ENCODE results near the gene BHMT. TPM values are rescaled to one million over a fixed set of nuclear protein-coding genes. Genes with fewer than 3 reads are reported as not detected.
"Not testable (repeated sequence)": the region's sequence is repeated elsewhere in the genome, so short reads cannot be mapped to it uniquely, and the experiment has no call there.

The BHMT gene
- total RNA-seq, 3 donors from 2014 or later (not counting 1 experiment from before 2014, with no cell fraction given): not detected

GRCh38 chr5:79170661-79171060, 59.1 kb downstream of the BHMT start:
- ATAC-seq (no peak), DNase-seq (no peak)
- H3K4me3 Mint-ChIP-seq: no peak overlapping the region
- Histone ChIP-seq H3K27me3 (ENCODE audit: control insufficient read depth, insufficient read depth, low read length) (no peaks in the 10 kb centered on the region), H3K4me1 (ENCODE audit: control insufficient read depth, insufficient read depth, low read length) (no peaks in the 10 kb centered on the region), H3K4me3 (ENCODE audit: low read length) (no peak overlapping the region), H3K9me3 (ENCODE audit: control insufficient read depth, insufficient read depth, low read length) (no peaks in the 10 kb centered on the region), H3K36me3 (ENCODE audit: control insufficient read depth, insufficient read depth, low read length) (no peaks in the 10 kb centered on the region), H3K27ac (ENCODE audit: low read length) (no peak overlapping the region)
- intact Hi-C loops (cut with micrococcal nuclease): no loop called here
- no peaks in the 10 kb centered on the region for H3K36me3 Mint-ChIP-seq
- H3K9me3 Mint-ChIP-seq: no peaks in the 10 kb centered on the region
- H3K27me3 Mint-ChIP-seq (ENCODE audit: low read depth in 2 of 2): no peaks in the 10 kb centered on the region
- no peak overlapping the region for H3K27ac Mint-ChIP-seq
- TF ChIP-seq, protein P1, sequence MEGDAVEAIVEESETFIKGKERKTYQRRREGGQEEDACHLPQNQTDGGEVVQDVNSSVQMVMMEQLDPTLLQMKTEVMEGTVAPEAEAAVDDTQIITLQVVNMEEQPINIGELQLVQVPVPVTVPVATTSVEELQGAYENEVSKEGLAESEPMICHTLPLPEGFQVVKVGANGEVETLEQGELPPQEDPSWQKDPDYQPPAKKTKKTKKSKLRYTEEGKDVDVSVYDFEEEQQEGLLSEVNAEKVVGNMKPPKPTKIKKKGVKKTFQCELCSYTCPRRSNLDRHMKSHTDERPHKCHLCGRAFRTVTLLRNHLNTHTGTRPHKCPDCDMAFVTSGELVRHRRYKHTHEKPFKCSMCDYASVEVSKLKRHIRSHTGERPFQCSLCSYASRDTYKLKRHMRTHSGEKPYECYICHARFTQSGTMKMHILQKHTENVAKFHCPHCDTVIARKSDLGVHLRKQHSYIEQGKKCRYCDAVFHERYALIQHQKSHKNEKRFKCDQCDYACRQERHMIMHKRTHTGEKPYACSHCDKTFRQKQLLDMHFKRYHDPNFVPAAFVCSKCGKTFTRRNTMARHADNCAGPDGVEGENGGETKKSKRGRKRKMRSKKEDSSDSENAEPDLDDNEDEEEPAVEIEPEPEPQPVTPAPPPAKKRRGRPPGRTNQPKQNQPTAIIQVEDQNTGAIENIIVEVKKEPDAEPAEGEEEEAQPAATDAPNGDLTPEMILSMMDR (IDR thresholded peaks at IDR 0.05): no peak
- H3K4me1 Mint-ChIP-seq: no peaks in the 10 kb centered on the region

DNA sequence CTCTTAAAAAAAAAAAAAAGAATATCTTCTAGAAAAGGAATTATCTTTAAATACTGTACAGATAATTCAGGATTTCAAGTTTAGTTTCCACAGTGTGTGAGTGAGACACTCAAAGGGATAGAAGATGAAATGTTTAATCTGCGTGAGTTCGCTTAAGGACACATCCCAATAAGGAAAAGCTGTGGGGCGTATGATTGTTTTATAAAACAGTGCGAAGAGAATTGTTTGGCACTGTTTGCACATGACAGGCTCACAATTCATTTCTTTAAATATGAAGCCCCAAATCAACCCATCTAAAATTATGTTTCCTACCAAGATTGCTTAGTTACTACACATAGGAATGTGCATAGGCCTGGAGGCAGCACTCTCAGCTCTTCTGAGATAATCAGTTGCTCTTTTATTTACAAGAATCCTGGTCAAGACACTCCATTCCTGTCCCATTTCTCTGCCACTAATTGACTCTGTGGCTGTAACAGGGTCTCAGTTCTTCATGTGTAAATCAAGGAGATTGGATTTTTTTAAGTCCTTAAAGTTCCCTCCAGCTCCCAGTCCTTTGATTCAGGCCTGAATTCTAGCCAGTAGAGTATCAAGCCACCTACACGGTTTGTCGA, 60.1 kb downstream of the BHMT start:
- H3K36me3 ChIP-seq (ENCODE audit: control insufficient read depth, insufficient read depth, low read length): no peaks in the 10 kb centered on the region
- H3K4me3 ChIP-seq (ENCODE audit: low read length): no peak overlapping the region
- no peak overlapping the region for H3K27ac ChIP-seq (ENCODE audit: low read length)
- Mint-ChIP-seq H3K4me1 (no peaks in the 10 kb centered on the region), H3K36me3 (no peaks in the 10 kb centered on the region), H3K27ac (no peak overlapping the region), H3K27me3 (ENCODE audit: low read depth in 2 of 2) (no peaks in the 10 kb centered on the region), H3K9me3 (no peaks in the 10 kb centered on the region), H3K4me3 (no peak overlapping the region)
- H3K4me1 ChIP-seq (ENCODE audit: control insufficient read depth, insufficient read depth, low read length): no peaks in the 10 kb centered on the region
- no peaks in the 10 kb centered on the region for H3K9me3 ChIP-seq (ENCODE audit: control insufficient read depth, insufficient read depth, low read length)
- TF ChIP-seq, protein P1 (IDR thresholded peaks at IDR 0.05): no peak
- H3K27me3 ChIP-seq (ENCODE audit: control insufficient read depth, insufficient read depth, low read length): no peaks in the 10 kb centered on the region
- intact Hi-C loops (cut with micrococcal nuclease): no loop called here
- ATAC-seq: no peak
- 98% methylated on average over 6 of the region's 6 CpGs for WGBS (ENCODE audit: insufficient coverage)
- DNase-seq: no peak

DNA sequence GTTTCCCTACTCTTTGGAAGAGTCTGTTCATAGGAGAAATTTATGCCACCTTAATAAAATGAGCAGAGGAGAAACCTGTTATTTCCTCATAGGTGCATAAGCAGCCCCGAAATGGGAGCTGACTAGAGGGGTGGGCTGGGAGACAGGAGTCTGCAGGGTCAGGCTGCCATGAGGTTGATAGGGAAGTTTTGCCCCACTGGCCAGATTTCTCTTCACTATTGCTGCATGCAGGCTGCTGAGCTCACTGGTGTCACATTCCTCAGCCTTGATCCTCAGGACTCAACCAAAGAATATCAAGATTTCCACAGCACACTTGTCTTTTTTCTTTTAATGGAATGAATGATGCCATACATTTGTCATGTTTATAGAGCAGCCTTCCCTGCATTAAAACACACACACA, 60.7 kb downstream of the BHMT start:
- Mint-ChIP-seq H3K9me3 (no peaks in the 10 kb centered on the region), H3K27me3 (ENCODE audit: low read depth in 2 of 2) (no peaks in the 10 kb centered on the region), H3K4me3 (no peak overlapping the region), H3K27ac (no peak overlapping the region), H3K4me1 (no peaks in the 10 kb centered on the region), H3K36me3 (no peaks in the 10 kb centered on the region)
- no peaks in the 10 kb centered on the region for H3K4me1 ChIP-seq (ENCODE audit: control insufficient read depth, insufficient read depth, low read length)
- ATAC-seq: no peak
- no peak overlapping the region for H3K4me3 ChIP-seq (ENCODE audit: low read length)
- no peaks in the 10 kb centered on the region for H3K9me3 ChIP-seq (ENCODE audit: control insufficient read depth, insufficient read depth, low read length)
- no peak overlapping the region for H3K27ac ChIP-seq (ENCODE audit: low read length)
- H3K27me3 ChIP-seq (ENCODE audit: control insufficient read depth, insufficient read depth, low read length): no peaks in the 10 kb centered on the region
- no peaks in the 10 kb centered on the region for H3K36me3 ChIP-seq (ENCODE audit: control insufficient read depth, insufficient read depth, low read length)
- intact Hi-C loops (cut with micrococcal nuclease): no loop called here
- TF ChIP-seq, protein P1 (IDR thresholded peaks at IDR 0.05): no peak
- DNase-seq: no peak
- 82% methylated on average over 1 of the region's 1 CpG for WGBS (ENCODE audit: insufficient coverage)

DNA sequence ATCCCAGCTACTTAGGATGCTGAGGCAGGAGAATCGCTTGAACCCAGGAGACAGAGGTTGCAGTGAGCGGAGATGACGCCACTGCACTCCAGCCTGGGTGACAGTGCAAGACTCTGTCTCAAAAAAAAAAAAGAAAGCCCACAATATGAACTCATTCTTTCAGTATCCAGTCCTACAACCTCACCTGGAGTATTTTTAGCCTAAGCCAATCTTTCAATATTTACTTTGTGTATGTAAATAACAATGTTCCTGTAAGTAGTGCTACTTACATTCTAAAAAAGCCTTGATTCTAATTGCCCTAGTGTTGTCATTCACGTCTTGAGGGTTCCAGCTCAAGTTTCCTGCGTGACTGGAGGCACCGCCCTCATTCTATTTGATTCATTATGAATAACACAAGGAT, 62.0 kb downstream of the BHMT start:
- Mint-ChIP-seq H3K36me3 (no peaks in the 10 kb centered on the region), H3K9me3 (no peaks in the 10 kb centered on the region), H3K27ac (no peak overlapping the region), H3K4me3 (no peak overlapping the region), H3K4me1 (no peaks in the 10 kb centered on the region), H3K27me3 (ENCODE audit: low read depth in 2 of 2) (no peaks in the 10 kb centered on the region)
- intact Hi-C loops (cut with micrococcal nuclease): no loop called here
- Histone ChIP-seq H3K4me1 (ENCODE audit: control insufficient read depth, insufficient read depth, low read length) (no peaks in the 10 kb centered on the region), H3K4me3 (ENCODE audit: low read length) (no peak overlapping the region), H3K9me3 (ENCODE audit: control insufficient read depth, insufficient read depth, low read length) (no peaks in the 10 kb centered on the region), H3K36me3 (ENCODE audit: control insufficient read depth, insufficient read depth, low read length) (no peaks in the 10 kb centered on the region), H3K27me3 (ENCODE audit: control insufficient read depth, insufficient read depth, low read length) (no peaks in the 10 kb centered on the region), H3K27ac (ENCODE audit: low read length) (no peak overlapping the region)
- WGBS (ENCODE audit: insufficient coverage): 94% methylated on average over 6 of the region's 6 CpGs
- no peak for DNase-seq
- ATAC-seq: no peak
- TF ChIP-seq, protein P1 (IDR thresholded peaks at IDR 0.05): no peak

DNA sequence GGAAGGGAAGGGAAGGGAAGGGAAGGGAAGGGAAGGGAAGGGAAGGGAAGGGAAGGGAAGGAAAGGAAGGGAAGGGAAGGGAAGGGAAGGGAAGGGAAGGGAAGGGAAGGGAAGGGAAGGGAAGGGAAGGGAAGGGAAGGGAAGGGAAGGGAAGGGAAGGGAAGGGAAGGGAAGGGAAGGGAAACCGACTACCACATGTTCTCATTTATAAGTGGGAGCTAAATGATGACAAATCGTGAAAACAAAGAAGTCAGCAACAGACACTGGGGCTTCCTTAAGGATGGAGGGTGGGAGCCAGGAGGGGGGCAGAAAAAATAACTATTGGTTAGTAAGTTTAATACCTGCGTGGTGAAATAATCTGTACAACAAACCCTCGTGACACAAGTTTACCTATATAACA, 68.8 kb downstream of the BHMT start:
- H3K4me3 ChIP-seq (ENCODE audit: low read length); H3K27me3 Mint-ChIP-seq (ENCODE audit: low read depth in 2 of 2); H3K36me3 Mint-ChIP-seq; H3K27ac ChIP-seq (ENCODE audit: low read length); H3K4me1 ChIP-seq (ENCODE audit: control insufficient read depth, insufficient read depth, low read length); H3K9me3 ChIP-seq (ENCODE audit: control insufficient read depth, insufficient read depth, low read length); ATAC-seq; DNase-seq; intact Hi-C loops (cut with micrococcal nuclease); H3K9me3 Mint-ChIP-seq; H3K4me1 Mint-ChIP-seq; H3K36me3 ChIP-seq (ENCODE audit: control insufficient read depth, insufficient read depth, low read length); H3K4me3 Mint-ChIP-seq; H3K27ac Mint-ChIP-seq; H3K27me3 ChIP-seq (ENCODE audit: control insufficient read depth, insufficient read depth, low read length): not testable (repeated sequence)
- 94% methylated on average over 4 of the region's 4 CpGs for WGBS (ENCODE audit: insufficient coverage)

All from natural killer cell (primary cell).